HuH-7 (cell line): ENCODE data around the gene OVCA2.

Experiments
- DNase-seq: peaks from one replicate; pipeline ENCODE4 v3.0.0; 2011; ENCODE audit warnings: low spot score

Gene OVCA2

DNA sequence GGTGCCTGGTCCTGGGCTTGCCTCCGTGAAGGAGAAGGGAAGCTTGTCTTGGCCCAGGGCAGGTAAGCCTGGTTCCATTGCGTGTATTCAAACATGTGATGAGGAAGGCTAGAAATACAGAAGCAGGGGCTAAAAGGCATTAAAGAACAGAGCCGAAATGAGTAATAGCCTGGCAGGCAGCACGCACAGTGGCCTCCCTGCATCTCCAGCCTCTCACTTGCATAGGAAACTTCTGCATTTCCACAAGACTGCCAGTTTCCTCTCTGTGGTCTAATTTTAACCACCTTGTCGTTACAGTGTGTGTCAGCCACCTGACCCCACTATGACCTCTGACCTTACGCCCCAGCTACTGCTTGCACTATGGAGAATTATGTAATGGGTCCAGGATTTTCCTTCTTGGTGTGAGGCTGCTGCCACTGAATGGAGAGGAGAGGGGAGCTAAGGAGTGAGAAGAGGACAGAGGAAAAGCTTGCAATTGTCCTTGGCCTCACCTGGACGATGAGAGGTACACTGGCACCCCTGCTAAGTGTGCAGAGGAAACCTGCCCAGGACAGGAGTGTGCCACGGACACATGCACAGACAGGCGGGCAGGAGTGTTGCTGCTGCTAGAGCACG lies 45.9 kb downstream of the OVCA2 start:
- DNase-seq: no peak

DNA sequence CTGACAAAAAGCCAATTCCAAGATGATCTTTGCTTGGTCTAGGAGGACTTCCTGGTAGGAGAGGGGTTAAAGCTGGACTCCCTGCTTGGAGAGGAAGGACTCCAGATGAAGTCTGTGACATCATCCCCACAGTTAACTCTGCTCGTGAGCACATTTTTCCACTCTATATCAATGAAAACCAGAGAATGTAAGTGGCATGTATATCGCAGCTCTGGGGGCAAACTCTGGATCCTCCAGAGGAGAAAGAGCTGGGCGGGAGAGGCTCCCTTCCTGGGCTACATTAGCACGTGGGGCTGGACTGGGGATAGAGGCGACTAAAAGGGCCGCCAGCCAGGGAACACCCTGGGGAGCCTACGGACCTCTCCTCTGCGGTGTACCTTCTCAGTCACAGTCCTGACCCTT lies 47.2 kb downstream of the OVCA2 start:
- DNase-seq: no peak

DNA sequence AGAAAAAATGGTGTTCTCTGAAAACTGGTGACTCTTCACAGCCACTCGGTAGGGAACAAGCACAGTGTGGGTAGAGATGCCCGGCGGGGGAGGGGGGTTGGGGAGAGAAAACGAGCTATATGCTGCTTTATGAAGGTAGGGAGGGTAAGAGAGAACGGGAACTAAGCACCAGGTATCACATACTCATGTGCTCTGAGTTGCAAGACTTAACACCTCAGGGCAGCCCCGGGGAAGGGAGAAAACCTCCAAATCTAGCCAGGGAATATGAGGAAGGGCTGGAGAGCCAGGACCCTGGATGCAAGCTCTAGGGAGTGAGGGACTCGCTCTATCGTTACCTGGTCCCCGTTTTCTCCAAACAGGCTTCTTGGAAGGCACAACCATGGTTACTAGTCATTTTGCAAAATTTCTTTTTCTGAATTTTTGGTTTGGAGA lies 48.4 kb downstream of the OVCA2 start:
- DNase-seq: no peak

DNA sequence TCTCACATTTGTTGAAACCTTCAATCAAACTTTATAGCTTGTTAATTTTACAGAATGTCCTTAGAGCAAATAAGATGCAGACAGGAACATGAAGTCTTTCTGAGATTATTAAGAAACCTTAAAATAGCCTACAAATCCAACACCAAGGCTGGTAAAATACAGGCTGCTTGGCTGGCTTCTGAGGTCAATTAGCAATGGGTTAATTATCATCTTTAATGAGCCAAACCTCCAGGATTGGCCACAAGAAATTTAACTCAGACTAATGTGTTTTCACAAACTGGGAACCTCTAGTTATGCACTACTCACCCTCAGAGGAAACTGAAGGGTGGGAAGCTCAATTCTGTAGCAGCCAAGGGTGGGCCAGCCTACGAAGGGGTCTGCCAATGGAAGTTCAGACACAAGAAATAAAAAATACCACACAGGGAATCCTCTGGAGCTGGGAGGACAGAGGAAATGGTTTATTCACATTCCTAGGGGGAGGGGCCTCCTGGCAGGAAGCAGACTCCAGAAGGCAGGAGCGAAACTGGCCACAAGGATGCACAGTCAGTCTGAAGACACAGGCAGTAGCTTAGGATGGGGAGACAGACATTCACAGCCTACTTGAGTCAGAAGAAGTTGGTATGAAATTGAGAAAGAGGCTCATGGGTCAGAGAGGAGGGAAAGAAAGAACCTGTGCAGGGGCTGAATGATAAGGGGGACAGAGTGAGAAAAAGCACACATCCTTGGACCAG lies 49.1 kb downstream of the OVCA2 start:
- no peak for DNase-seq

DNA sequence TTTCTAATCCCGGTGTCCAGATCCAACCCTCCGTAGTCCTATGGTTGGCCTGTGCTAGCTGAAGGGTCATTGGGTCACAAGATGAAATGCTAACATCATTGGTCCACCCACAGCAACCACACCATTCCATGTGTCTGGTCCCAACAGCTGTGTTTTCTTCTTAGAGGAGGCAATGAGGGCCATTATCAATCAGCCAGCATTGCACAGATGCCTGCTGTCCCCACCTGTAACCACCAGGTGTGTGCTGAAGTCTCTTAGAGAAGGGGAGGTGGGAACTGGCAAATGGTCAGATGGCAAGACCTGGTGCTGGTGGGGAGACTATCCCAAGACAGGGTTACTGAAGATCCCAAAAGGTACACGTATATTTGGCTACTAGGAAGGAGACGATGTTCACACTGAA lies 50.4 kb downstream of the OVCA2 start:
- DNase-seq: no peak
